22Rv1 (cell line): ENCODE results near the gene NCKAP5L.

ENCODE experiments used
- ZFX ChIP-seq: fragments of 450-650 bp; IDR thresholded peaks from 2 replicates; pipeline ENCODE4 v1.6.1; 2017; ENCODE audit warnings: antibody characterized with exemption, borderline replicate concordance
- TF ChIP-seq, protein P1 (sequence below): fragments of 450-650 bp; IDR thresholded peaks from 2 replicates; pipeline ENCODE4 v1.5.1; 2017; ENCODE audit warnings: mild to moderate bottlenecking

DNA sequence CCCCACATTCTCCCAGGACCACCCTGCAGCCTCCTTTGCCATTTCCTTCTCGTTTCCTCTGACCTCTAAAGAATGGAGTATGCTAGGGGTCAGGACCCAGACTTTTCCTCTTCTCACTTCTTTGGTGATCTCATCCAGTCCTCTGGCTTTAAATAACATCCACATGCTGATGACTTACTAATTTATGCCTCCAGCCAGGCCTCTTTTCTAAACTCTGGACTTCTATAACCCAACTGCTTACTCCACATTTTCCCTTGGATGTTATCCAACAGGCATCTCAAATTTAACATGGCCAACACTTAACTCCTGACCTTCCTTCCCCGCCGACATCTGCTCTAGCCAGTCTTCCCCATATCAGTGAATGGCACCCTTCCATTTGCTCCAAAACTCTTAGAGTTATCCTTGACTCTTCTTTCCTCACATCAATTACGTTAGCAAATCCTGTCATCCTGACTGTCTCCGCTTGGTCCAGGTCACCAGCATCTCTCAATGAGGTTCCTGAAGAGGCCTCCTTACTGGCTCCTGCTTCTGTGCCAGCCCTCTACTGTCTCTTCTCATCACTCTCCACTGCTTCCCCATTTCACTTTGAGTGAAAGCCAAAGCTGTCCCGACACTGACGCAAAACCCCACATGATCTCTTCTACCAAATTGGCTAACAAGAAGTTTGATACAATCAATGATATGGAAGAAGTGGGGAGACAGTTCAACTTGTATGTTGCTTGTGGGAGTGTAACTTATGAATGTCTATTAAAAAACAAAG is 44.1 kb downstream of the NCKAP5L start:
- TF ChIP-seq, protein P1, sequence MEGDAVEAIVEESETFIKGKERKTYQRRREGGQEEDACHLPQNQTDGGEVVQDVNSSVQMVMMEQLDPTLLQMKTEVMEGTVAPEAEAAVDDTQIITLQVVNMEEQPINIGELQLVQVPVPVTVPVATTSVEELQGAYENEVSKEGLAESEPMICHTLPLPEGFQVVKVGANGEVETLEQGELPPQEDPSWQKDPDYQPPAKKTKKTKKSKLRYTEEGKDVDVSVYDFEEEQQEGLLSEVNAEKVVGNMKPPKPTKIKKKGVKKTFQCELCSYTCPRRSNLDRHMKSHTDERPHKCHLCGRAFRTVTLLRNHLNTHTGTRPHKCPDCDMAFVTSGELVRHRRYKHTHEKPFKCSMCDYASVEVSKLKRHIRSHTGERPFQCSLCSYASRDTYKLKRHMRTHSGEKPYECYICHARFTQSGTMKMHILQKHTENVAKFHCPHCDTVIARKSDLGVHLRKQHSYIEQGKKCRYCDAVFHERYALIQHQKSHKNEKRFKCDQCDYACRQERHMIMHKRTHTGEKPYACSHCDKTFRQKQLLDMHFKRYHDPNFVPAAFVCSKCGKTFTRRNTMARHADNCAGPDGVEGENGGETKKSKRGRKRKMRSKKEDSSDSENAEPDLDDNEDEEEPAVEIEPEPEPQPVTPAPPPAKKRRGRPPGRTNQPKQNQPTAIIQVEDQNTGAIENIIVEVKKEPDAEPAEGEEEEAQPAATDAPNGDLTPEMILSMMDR: no peak
- no peak for TF ChIP-seq ZFX
